Epithelial cell of proximal tubule (primary cell): ENCODE measurements around the gene OSBPL6. TPM values are rescaled to one million over a fixed set of nuclear protein-coding genes. Genes with fewer than 3 reads are reported as not detected.

Experiments
- DNase-seq: peaks from one replicate; pipeline ENCODE4 v3.0.0-alpha.2; 2011; ENCODE audit warnings: low read depth
- H3K4me3 ChIP-seq: 2 replicates; pipeline ENCODE4 v1.5.1; 2011; ENCODE audit warnings: low read depth, mild to moderate bottlenecking, low read length
- total RNA-seq: library from RNA; depleted of rRNA; stranded (reverse); fragments of >200 nt; gene quantifications from 2 replicates; pipeline ENCODE4 v1.2.3, GENCODE V29; 2015
- TF ChIP-seq, protein P1 (sequence below): conservative IDR thresholded peaks from 2 replicates; pipeline ENCODE4 v1.5.1; 2012; ENCODE audit warnings: low read depth, mild to moderate bottlenecking, low read length

OSBPL6 gene
- total RNA-seq, 1 donor from 2014 or later: 2.9 TPM

DNA sequence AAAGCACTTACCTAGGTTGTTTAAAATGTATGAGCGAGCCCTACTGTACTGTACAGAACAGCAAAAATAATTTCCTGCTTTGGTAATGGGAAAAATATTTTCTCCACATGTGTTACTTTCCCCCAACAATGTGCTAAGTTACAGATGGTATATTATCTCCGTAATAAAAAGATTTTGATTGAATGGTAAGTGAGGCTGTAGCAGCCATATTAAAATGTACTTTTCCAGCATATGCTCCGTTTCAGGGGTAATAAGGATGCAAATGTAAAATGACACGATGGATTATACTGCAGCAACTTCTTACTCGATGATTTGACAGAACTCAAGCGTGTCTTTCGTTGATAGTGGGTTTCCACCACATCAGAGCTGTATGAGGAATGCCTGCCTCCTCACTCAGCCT is 50.5 kb downstream of the OSBPL6 start:
- no peak overlapping the region for H3K4me3 ChIP-seq
- TF ChIP-seq, protein P1, sequence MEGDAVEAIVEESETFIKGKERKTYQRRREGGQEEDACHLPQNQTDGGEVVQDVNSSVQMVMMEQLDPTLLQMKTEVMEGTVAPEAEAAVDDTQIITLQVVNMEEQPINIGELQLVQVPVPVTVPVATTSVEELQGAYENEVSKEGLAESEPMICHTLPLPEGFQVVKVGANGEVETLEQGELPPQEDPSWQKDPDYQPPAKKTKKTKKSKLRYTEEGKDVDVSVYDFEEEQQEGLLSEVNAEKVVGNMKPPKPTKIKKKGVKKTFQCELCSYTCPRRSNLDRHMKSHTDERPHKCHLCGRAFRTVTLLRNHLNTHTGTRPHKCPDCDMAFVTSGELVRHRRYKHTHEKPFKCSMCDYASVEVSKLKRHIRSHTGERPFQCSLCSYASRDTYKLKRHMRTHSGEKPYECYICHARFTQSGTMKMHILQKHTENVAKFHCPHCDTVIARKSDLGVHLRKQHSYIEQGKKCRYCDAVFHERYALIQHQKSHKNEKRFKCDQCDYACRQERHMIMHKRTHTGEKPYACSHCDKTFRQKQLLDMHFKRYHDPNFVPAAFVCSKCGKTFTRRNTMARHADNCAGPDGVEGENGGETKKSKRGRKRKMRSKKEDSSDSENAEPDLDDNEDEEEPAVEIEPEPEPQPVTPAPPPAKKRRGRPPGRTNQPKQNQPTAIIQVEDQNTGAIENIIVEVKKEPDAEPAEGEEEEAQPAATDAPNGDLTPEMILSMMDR: no peak
- no peak for DNase-seq

DNA sequence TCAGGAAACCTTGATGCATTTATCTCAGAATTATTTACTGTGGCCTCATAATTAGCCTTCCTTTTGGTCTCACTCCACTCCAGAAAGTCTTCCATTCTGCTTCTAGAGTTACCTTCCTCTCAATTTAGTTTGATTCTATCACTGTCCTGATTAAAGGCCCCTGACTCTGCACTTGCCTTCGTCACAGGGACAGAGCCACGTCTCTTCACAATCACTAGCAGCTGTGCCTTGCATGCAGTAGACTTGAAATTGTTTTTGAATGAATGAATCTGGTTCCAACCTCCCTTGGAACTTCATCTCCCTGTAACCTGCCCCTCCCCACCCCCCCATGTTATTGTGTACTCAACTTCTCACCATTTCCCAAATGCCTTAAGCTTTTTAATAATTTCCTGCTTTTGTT is 52.4 kb downstream of the OSBPL6 start:
- no peak overlapping the region for H3K4me3 ChIP-seq
- DNase-seq: no peak
- TF ChIP-seq, protein P1: no peak

- no peak for DNase-seq
- no peak overlapping the region for H3K4me3 ChIP-seq
- TF ChIP-seq, protein P1: no peak
Observed at GRCh38 chr2:178247250-178247649, 52.9 kb downstream of the OSBPL6 start.

- TF ChIP-seq, protein P1: no peak
- no peak overlapping the region for H3K4me3 ChIP-seq
- DNase-seq: no peak
Observed at GRCh38 chr2:178250429-178250828, 56.1 kb downstream of the OSBPL6 start.

DNA sequence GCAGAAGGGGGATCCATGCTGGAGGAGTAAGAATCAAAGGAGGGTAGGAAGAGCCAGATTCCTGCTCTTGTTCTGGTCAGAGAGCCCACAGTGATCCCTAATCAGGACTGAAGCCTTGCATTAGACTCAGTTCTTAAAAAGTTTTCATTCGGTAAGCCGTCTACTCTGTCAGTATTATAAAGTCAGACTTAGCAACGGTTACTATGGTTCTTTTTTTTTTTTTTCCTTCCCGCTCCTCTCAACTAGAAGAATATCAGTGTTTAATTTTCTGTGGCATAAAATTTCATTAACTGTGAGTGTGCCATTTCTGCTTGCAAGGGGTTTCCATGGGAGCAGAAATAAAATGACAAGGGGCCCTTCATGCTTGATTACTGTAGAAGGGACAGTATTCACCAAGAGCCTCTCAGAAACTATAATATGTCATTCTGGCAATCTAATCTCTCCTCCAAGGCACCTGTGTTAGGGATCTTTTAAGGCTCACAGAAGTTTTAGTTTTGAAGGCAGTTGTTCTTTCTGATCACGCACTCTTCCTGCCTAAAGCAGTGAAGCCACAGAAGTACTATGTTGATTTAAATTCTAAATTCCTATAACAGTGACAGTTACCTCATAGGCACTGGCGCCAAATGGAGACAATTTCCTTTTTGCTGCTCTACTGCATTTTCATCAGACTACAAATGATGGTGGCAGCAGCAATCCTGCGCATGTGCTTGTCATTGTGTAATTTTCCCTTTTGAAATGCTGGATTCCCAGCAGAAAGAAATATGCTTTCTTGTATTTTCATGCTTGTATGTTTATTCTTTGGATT is 57.0 kb downstream of the OSBPL6 start:
- TF ChIP-seq, protein P1: no peak
- no peak for DNase-seq
- no peak overlapping the region for H3K4me3 ChIP-seq

DNA sequence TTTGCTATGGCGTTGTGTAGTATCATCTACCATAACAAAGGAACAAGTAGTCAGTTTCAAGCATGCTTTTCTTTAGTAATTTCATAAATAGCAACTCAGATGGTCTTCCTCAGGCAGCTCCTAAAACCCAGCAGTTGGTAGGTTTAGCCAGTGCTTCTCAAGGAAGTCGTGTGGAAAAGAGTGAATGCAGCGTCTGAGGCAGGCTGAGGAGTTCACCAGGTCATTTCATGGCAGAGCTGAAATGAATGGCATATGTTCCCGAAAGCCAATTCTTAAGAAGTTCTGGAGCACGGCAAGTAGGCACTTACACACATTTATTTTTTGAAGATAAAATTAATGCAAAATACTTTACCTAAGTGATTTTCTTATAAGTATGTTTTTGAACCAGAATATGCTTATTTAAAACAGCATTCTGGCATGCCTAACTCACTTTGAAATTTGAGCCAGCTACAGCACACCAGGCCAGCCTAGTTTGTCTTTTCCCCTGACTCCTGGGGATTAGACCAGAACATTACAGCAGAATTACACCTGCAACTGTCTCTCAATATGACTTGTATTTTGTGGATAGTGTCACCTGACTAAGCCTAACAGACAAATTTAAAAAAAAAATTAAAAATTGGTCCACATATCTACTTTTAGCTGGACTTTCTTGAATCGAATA is 62.2 kb downstream of the OSBPL6 start:
- no peak for DNase-seq
- no peak overlapping the region for H3K4me3 ChIP-seq

More for the DNA sequence above, 62.2 kb downstream of the OSBPL6 start:
- TF ChIP-seq, protein P1: no peak
